Activated CD4-positive, alpha-beta T cell treated with anti-CD3 and anti-CD28 coated beads, Interleukin-2, amount 10 ng/mL, durations not matched to agents 24 days and 14 days (primary cell): Measurements from ENCODE around the gene RABAC1. TPM values are rescaled to one million over a fixed set of nuclear protein-coding genes. Genes with fewer than 3 reads are reported as not detected.

Source experiments
- DNase-seq: peaks from one replicate; pipeline ENCODE4 v3.0.0; 2022
- H3K27ac Mint-ChIP-seq: one replicate; pipeline ENCODE4 v1.8.0; 2022; ENCODE audit warnings: mild to moderate bottlenecking, mixed read lengths
- H3K27me3 Mint-ChIP-seq: one replicate; pipeline ENCODE4 v1.8.0; 2022; ENCODE audit warnings: mixed read lengths
- H3K36me3 Mint-ChIP-seq: one replicate; pipeline ENCODE4 v1.8.0; 2022; ENCODE audit warnings: low read depth, mild to moderate bottlenecking, mixed read lengths
- H3K4me1 Mint-ChIP-seq: one replicate; pipeline ENCODE4 v1.8.0; 2021; ENCODE audit warnings: mixed read lengths
- H3K4me3 Mint-ChIP-seq: one replicate; pipeline ENCODE4 v1.8.0; 2022; ENCODE audit warnings: mild to moderate bottlenecking, moderate library complexity, mixed read lengths
- H3K9me3 Mint-ChIP-seq: one replicate; pipeline ENCODE4 v1.8.0; 2021; ENCODE audit warnings: mixed read lengths
- intact Hi-C: fragments of 100-400 bp; cut with micrococcal nuclease; formaldehyde crosslinking; loops from one replicate; pipeline ENCODE4 v1.15.1; 2023
- total RNA-seq: library from RNA; stranded (reverse); gene quantifications from 2 replicates; pipeline ENCODE4 v1.2.3, GENCODE V29; 2022

The RABAC1 gene
- total RNA-seq, 1 donor from 2014 or later = 41.5 TPM

GRCh38 chr19:41926028-41926762 lies 32.9 kb downstream of the RABAC1 start:
- no peak overlapping the region for H3K27ac Mint-ChIP-seq
- intact Hi-C loops = no loop called here
- peaks cover 3% of the 10 kb centered on the region for H3K36me3 Mint-ChIP-seq
- peaks cover 34% of the 10 kb centered on the region for H3K4me1 Mint-ChIP-seq
- no peaks in the 10 kb centered on the region for H3K9me3 Mint-ChIP-seq
- H3K27me3 Mint-ChIP-seq = peaks cover 13% of the 10 kb centered on the region
- no peak for DNase-seq
- no peak overlapping the region for H3K4me3 Mint-ChIP-seq

DNA sequence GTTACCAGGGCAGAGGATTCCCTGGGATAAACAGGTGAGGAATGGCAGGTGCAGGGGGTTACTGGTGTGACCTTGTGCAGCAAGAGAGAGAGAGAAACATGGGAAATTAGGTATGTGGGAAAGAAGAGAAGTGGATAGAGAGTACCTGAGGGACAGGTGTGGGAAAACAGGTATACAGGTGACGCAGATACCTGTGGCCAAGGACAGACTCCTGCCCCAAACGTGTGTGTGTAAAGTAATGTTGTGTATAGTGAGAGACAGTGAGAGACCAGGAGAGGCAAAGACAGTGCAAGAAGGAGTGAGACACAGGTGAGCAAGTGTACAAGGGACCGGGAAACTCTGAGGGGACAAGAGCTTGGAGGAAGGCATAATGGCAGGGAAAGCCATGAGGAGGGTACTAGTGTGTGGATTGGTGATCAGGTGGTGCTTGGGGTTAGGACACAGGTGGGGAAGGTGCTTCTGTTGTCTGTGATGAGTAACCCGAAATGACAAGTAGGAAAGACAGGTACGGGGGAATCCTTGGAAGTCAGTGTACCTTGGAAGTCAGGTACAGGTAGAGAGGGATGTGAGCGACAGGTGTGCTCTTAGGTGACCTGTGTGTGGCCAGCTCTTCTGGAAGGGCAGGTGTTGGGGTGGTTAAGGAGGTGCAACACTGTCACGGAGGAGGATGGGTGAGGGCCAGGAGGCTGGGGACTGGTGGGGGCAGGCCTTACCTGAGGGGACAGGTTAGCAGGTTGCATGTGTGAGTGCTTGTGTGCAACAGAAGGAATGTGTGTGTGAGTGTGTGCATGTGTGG lies 33.7 kb downstream of the RABAC1 start:
- Mint-ChIP-seq H3K4me1 (peaks cover 30% of the 10 kb centered on the region), H3K36me3 (peaks cover 3% of the 10 kb centered on the region), H3K27me3 (peaks cover 11% of the 10 kb centered on the region), H3K27ac (no peak overlapping the region), H3K4me3 (no peak overlapping the region), H3K9me3 (no peaks in the 10 kb centered on the region)
- no peak for DNase-seq
- intact Hi-C loops = no loop called here

- no peak for DNase-seq
- Mint-ChIP-seq H3K27ac (no peak overlapping the region), H3K4me3 (no peak overlapping the region), H3K36me3 (peaks cover 3% of the 10 kb centered on the region), H3K4me1 (peaks cover 23% of the 10 kb centered on the region), H3K27me3 (peaks cover 11% of the 10 kb centered on the region), H3K9me3 (no peaks in the 10 kb centered on the region)
- intact Hi-C loops = no loop called here
These were observed 34.7 kb downstream of the RABAC1 start for GRCh38 chr19:41924151-41925145.

DNA sequence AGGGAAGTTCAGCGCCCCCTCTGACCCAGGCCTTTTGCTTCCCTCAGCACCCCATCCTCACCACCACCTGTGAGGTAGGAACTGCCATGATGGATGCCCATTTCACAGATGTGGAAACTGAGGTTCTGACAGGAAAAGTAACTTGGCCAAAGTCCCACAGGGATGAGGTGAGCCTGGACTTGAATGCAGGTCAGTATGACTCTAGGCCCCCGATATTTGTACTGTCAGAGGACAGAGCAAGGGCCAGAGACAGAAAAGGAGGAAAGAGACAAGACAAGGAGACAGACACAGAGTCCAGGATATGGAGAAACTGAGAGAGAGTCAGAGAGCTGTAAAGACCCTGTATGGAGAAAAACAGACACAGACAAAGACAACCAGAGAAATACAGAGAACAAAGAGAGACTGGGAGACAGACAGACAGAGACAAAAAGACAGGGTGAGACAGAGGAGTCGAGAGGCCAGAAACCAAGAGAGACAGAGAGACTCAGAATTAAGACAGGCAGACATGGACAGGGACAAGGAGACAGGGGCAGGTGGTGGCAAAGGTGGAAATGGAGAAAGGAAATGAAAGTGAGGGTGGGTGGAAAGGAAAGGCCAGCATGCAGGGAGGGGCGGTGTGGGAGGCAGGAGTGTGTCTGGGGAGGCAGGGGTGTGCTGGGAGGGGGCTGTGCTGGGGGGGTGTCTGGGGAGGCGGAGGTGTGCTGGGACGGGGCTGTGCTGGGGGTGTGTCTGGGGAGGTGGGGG lies 35.9 kb downstream of the RABAC1 start:
- intact Hi-C loops = no loop called here
- peaks cover 3% of the 10 kb centered on the region for H3K36me3 Mint-ChIP-seq
- H3K27me3 Mint-ChIP-seq = peaks cover 11% of the 10 kb centered on the region
- no peaks in the 10 kb centered on the region for H3K9me3 Mint-ChIP-seq
- H3K4me3 Mint-ChIP-seq = peak overlapping the region; percentile 17
- H3K27ac Mint-ChIP-seq = peak overlapping the region; percentile 56
- no peak for DNase-seq
- peaks cover 16% of the 10 kb centered on the region for H3K4me1 Mint-ChIP-seq

GRCh38 chr19:41922585-41922984 lies 36.5 kb downstream of the RABAC1 start:
- intact Hi-C loops = no loop called here
- Mint-ChIP-seq H3K9me3 (no peaks in the 10 kb centered on the region), H3K4me1 (peaks cover 16% of the 10 kb centered on the region)

GRCh38 chr19:41921577-41922576 lies 37.2 kb downstream of the RABAC1 start:
- no peak for DNase-seq
- Mint-ChIP-seq H3K4me3 (no peak overlapping the region), H3K4me1 (peaks cover 16% of the 10 kb centered on the region), H3K27me3 (peaks cover 11% of the 10 kb centered on the region), H3K27ac (no peak overlapping the region), H3K9me3 (no peaks in the 10 kb centered on the region), H3K36me3 (peaks cover 3% of the 10 kb centered on the region)
- intact Hi-C loops = no loop called here

More at GRCh38 chr19:41922585-41922984, 36.5 kb downstream of the RABAC1 start:
- H3K36me3 Mint-ChIP-seq = peaks cover 3% of the 10 kb centered on the region
- no peak for DNase-seq
- H3K4me3 Mint-ChIP-seq = no peak overlapping the region
- H3K27me3 Mint-ChIP-seq = peaks cover 11% of the 10 kb centered on the region
- no peak overlapping the region for H3K27ac Mint-ChIP-seq

- H3K27me3 Mint-ChIP-seq = peaks cover 11% of the 10 kb centered on the region
These were observed 38.1 kb downstream of the RABAC1 start for GRCh38 chr19:41920882-41921576.

DNA sequence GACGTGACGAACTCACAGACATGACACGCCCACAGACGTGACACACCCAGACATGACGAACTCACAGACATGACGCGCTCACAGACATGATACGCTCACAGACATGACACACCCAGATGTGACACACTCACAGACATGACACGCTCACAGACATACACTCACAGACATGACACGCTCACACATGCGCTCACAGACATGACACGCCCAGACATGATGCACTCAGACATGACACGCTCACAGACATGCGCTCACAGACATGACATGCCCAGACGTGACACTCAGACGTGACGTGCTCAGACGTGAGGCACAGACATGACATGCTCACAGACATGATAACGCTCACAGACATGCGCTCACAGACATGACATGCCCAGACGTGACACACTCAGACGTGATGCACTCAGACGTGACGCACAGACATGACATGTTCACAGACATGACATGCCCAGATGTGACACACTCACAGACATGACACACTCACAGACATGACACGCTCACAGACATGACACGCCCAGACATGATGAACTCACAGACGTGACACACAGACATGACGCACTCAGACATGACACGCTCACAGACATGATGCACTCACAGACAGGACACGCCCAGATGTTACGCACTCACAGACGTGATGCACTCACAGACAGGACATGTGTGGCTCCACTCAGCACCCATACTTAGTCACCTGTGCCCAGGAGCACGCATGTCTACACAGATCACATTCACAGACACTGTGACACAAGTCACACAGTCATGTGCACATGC lies 39.0 kb downstream of the RABAC1 start:
- H3K36me3 Mint-ChIP-seq = peaks cover 3% of the 10 kb centered on the region
- H3K4me1 Mint-ChIP-seq = peaks cover 16% of the 10 kb centered on the region
- intact Hi-C loops = no loop called here
- H3K27me3 Mint-ChIP-seq = peaks cover 11% of the 10 kb centered on the region
- H3K27ac Mint-ChIP-seq = no peak overlapping the region
- no peak overlapping the region for H3K4me3 Mint-ChIP-seq
- no peak for DNase-seq
- no peaks in the 10 kb centered on the region for H3K9me3 Mint-ChIP-seq

More at GRCh38 chr19:41920882-41921576, 38.1 kb downstream of the RABAC1 start:
- no peaks in the 10 kb centered on the region for H3K9me3 Mint-ChIP-seq
- H3K4me3 Mint-ChIP-seq = no peak overlapping the region
- H3K36me3 Mint-ChIP-seq = peaks cover 3% of the 10 kb centered on the region
- intact Hi-C loops = no loop called here
- H3K4me1 Mint-ChIP-seq = peaks cover 16% of the 10 kb centered on the region
- no peak for DNase-seq
- H3K27ac Mint-ChIP-seq = no peak overlapping the region

DNA sequence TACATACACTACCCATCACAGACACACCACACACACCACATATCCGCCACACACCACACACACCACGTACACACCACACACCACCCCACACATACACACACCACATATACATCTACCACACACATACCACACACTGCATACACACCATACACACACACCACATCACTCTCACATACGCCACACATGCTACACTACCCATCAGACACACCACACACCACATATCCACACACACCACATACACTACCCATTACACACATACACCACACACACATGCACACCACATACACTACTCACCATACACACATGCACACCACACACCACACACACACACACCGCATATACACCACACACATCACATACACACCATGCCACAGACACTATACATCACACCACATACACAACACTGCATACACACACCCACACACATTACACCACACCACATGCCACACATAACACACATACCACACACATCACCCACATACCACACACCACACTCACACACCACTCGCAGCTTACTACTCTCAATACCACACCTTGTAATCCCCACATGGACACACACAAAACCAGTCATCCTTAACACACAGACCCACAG lies 40.4 kb downstream of the RABAC1 start:
- H3K9me3 Mint-ChIP-seq = no peaks in the 10 kb centered on the region
- DNase-seq = no peak
- H3K36me3 Mint-ChIP-seq = peaks cover 3% of the 10 kb centered on the region
- no peak overlapping the region for H3K4me3 Mint-ChIP-seq
- peaks cover 20% of the 10 kb centered on the region for H3K27me3 Mint-ChIP-seq
- intact Hi-C loops = no loop called here
- H3K27ac Mint-ChIP-seq = no peak overlapping the region
- peaks cover 16% of the 10 kb centered on the region for H3K4me1 Mint-ChIP-seq

DNA sequence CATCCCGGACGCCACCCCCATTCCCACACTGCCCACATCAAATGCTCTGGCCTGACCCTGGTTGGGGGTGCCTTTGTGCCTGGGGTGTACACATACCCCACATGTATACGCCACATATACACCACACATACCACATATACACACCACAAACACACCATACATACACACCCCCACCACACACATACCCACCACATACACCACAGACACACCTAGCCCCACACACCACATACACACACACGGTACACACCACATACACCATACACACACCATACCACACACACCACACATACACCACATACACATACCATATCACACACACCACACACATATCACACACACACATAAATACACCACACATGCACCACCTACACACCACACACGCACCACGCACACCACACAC lies 41.0 kb downstream of the RABAC1 start:
- H3K4me1 Mint-ChIP-seq = peaks cover 16% of the 10 kb centered on the region
- no peak overlapping the region for H3K4me3 Mint-ChIP-seq
- no peak overlapping the region for H3K27ac Mint-ChIP-seq
- no peaks in the 10 kb centered on the region for H3K36me3 Mint-ChIP-seq
- intact Hi-C loops = no loop called here
- no peak for DNase-seq
- peaks cover 23% of the 10 kb centered on the region for H3K27me3 Mint-ChIP-seq
- no peaks in the 10 kb centered on the region for H3K9me3 Mint-ChIP-seq

GRCh38 chr19:41917676-41918075 lies 41.4 kb downstream of the RABAC1 start:
- Mint-ChIP-seq H3K36me3 (no peaks in the 10 kb centered on the region), H3K27me3 (peaks cover 25% of the 10 kb centered on the region), H3K27ac (no peak overlapping the region), H3K4me3 (no peak overlapping the region), H3K4me1 (peaks cover 15% of the 10 kb centered on the region), H3K9me3 (no peaks in the 10 kb centered on the region)
- DNase-seq = no peak
- intact Hi-C loops = no loop called here
